A673 (cell line): ENCODE data around the gene POLR3K. TPM values are rescaled to one million over a fixed set of nuclear protein-coding genes. Genes with fewer than 3 reads are reported as not detected.

ENCODE experiments used
- BruUV-seq: library from RNA; stranded (reverse); fragments of 400-500 nt; replicated peaks from 2 replicates; lab custom pipeline; 2021; lab: Mats Ljungman, UMichigan
- CTCF ChIA-PET: fragments of 300-600 bp; sonication (Branson Sonifier 250); formaldehyde crosslinking; loops from one replicate; lab custom pipeline; 2022; ENCODE audit warnings: antibody characterized with exemption; lab: Charles Lee
- POLR2A ChIA-PET: fragments of 300-600 bp; sonication (Branson Sonifier 250); formaldehyde crosslinking; loops from one replicate; lab custom pipeline; 2022; ENCODE audit warnings: antibody characterized with exemption; ENCODE audit not compliant: low non-redundant PET; lab: Charles Lee
- DNase-seq: peaks from one replicate; pipeline ENCODE4 v3.0.0-alpha.2; 2015; ENCODE audit warnings: low spot score
- H3K27ac ChIP-seq: fragments of 200-600 bp; sonication (generic); 2 replicates; pipeline ENCODE4 v1.5.1; 2016; ENCODE audit warnings: mixed run types, low read depth, mild to moderate bottlenecking, mixed read lengths, antibody characterized with exemption, low read length; ENCODE audit not compliant: poor library complexity, severe bottlenecking
- H3K27me3 ChIP-seq: fragments of 200-600 bp; sonication (generic); replicated peaks from 2 replicates; pipeline ENCODE4 v1.6.1; 2017; ENCODE audit warnings: mixed run types, low read depth, mild to moderate bottlenecking, mixed read lengths, antibody characterized with exemption, low read length; ENCODE audit not compliant: insufficient read depth, poor library complexity
- H3K36me3 ChIP-seq: fragments of 200-600 bp; sonication (generic); 2 replicates; pipeline ENCODE4 v1.6.1; 2016; ENCODE audit warnings: mixed run types, mild to moderate bottlenecking, mixed read lengths, antibody characterized with exemption, low read length; ENCODE audit not compliant: insufficient read depth, poor library complexity, severe bottlenecking
- H3K4me1 ChIP-seq: fragments of 200-600 bp; sonication (generic); 2 replicates; pipeline ENCODE4 v1.6.1; 2017; ENCODE audit warnings: mixed run types, mild to moderate bottlenecking, mixed read lengths, antibody characterized with exemption, low read length; ENCODE audit not compliant: insufficient read depth, poor library complexity, severe bottlenecking
- H3K4me3 ChIP-seq: fragments of 200-600 bp; sonication (generic); 2 replicates; pipeline ENCODE4 v1.5.1; 2016; ENCODE audit warnings: low read depth, mixed run types, mild to moderate bottlenecking, mixed read lengths, low read length; ENCODE audit not compliant: poor library complexity, severe bottlenecking
- H3K9me3 ChIP-seq: fragments of 200-600 bp; sonication (generic); 2 replicates; pipeline ENCODE4 v1.6.1; 2016; ENCODE audit warnings: mixed run types, low read depth, mild to moderate bottlenecking, mixed read lengths, antibody characterized with exemption, low read length; ENCODE audit not compliant: poor library complexity, severe bottlenecking
- EZH2 ChIP-seq: fragments of 200-600 bp; sonication (generic); IDR thresholded peaks from 2 replicates; pipeline ENCODE4 v1.6.1; 2017; ENCODE audit warnings: borderline replicate concordance, low read depth, mild to moderate bottlenecking, mixed read lengths, antibody characterized with exemption, low read length; ENCODE audit not compliant: poor library complexity, severe bottlenecking
- intact Hi-C: fragments of 100-400 bp; cut with micrococcal nuclease; formaldehyde crosslinking; loops from one replicate; pipeline ENCODE4 v1.10.0; 2022; ENCODE audit not compliant: unreplicated experiment
- total RNA-seq: library from RNA; stranded (reverse); gene quantifications from 2 replicates; pipeline ENCODE4 v1.2.3, GENCODE V29; 2021
- TF ChIP-seq, protein P1 (sequence below): fragments of 300-800, 200-600 bp; sonication (generic); conservative IDR thresholded peaks from 2 replicates; pipeline ENCODE4 v1.5.1; 2017; ENCODE audit warnings: low read depth, mild to moderate bottlenecking, antibody characterized with exemption, low read length, moderate library complexity, mixed read lengths

The POLR3K gene
- total RNA-seq, 1 experiment from 2014 or later: 48.5 TPM

DNA sequence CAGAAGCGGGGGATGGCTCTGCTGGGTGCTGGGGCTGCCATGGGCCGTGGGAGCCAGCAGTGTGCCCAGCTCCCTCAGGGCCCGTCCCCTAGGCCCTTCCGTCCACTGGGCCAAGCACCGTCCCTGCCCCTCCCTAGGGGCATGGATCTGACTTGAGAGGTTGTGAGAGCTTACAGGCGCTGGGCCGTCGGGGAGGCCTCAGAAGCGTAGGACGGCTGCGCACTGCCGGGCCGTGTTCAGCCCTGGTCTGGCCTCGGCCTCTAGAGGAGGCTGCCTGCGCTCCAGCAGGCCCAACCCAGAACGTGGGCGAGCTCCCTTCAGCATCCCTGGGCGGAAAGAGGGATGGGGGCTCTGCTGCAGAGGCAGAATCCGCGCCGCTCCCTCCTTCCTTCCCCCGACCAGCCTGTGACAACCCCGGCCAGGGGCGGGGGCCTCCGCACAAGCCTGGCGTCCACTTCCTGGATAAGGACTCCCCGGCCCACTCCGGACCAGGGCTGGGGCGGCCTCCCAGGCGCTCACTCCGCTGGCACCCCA is 23.9 kb upstream of the POLR3K start:
- no peaks in the 10 kb centered on the region for H3K27me3 ChIP-seq
- ChIA-PET CTCF (interaction anchor here (0.6 to 1.4 kb wide), 4 partner anchors 12 to 30 kb away, joined by 3 to 4 read pairs (median 4); no protein-coding TSS in a partner anchor), POLR2A (no interaction called here)
- peaks cover 4% of the 10 kb centered on the region for H3K36me3 ChIP-seq
- DNase-seq: peak; percentile 47
- intact Hi-C loops: no loop called here
- peaks cover 35% of the 10 kb centered on the region for H3K4me1 ChIP-seq
- BruUV-seq: no TSS peak
- H3K27ac ChIP-seq: peak overlapping the region; percentile 82
- TF ChIP-seq, protein P1, sequence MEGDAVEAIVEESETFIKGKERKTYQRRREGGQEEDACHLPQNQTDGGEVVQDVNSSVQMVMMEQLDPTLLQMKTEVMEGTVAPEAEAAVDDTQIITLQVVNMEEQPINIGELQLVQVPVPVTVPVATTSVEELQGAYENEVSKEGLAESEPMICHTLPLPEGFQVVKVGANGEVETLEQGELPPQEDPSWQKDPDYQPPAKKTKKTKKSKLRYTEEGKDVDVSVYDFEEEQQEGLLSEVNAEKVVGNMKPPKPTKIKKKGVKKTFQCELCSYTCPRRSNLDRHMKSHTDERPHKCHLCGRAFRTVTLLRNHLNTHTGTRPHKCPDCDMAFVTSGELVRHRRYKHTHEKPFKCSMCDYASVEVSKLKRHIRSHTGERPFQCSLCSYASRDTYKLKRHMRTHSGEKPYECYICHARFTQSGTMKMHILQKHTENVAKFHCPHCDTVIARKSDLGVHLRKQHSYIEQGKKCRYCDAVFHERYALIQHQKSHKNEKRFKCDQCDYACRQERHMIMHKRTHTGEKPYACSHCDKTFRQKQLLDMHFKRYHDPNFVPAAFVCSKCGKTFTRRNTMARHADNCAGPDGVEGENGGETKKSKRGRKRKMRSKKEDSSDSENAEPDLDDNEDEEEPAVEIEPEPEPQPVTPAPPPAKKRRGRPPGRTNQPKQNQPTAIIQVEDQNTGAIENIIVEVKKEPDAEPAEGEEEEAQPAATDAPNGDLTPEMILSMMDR: no peak
- TF ChIP-seq EZH2: no peak
- H3K4me3 ChIP-seq: peak overlapping the region; percentile 76
- H3K9me3 ChIP-seq: no peaks in the 10 kb centered on the region

DNA sequence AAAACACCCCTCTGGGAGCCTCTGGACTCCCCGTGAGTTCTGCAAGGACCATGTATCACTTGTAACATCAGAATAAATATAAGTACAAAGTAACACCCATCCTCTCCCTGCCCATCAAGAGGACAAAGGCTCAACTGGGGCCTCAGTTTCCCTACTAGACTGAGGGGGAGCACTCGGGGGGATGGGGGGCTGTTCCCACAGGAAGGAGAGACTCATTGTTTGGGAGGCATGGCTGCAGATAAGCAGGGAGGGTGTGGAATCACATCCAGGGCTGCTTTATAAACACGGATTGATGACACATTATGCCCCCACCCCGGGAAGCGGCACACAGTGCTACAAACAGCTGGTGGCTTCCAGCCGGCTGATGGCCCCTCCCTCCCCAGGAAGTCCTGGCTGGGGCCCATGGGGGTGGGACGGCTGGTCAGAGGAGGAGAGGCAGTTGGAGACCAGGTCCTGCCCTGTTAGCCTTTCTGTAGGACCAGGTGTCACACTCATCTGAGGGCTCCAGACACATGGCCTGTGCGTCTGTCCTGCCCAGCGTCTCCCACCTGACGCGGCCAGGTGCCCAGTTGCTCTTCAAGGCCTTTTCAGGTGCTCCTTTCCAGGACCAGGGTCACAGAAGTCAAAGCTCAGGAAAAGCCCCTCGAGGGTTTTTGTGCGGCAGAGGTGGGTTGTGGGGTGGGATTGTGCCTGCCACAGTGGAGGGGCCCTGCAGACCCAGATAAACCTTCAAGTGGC is 23.3 kb upstream of the POLR3K start:
- intact Hi-C loops: no loop called here
- H3K9me3 ChIP-seq: no peaks in the 10 kb centered on the region
- POLR2A ChIA-PET: no interaction called here
- H3K27ac ChIP-seq: peak overlapping the region; percentile 82
- no TSS peak for BruUV-seq
- no peak for TF ChIP-seq EZH2
- TF ChIP-seq, protein P1: no peak
- peaks cover 35% of the 10 kb centered on the region for H3K4me1 ChIP-seq
- CTCF ChIA-PET: interaction anchor here (0.7 to 1.4 kb wide), 3 partner anchors 11 to 30 kb away, joined by 4 read pairs; no protein-coding TSS in a partner anchor
- H3K36me3 ChIP-seq: peaks cover 4% of the 10 kb centered on the region
- H3K4me3 ChIP-seq: peak overlapping the region; percentile 76
- peak; percentile 46 for DNase-seq
- H3K27me3 ChIP-seq: no peaks in the 10 kb centered on the region

DNA sequence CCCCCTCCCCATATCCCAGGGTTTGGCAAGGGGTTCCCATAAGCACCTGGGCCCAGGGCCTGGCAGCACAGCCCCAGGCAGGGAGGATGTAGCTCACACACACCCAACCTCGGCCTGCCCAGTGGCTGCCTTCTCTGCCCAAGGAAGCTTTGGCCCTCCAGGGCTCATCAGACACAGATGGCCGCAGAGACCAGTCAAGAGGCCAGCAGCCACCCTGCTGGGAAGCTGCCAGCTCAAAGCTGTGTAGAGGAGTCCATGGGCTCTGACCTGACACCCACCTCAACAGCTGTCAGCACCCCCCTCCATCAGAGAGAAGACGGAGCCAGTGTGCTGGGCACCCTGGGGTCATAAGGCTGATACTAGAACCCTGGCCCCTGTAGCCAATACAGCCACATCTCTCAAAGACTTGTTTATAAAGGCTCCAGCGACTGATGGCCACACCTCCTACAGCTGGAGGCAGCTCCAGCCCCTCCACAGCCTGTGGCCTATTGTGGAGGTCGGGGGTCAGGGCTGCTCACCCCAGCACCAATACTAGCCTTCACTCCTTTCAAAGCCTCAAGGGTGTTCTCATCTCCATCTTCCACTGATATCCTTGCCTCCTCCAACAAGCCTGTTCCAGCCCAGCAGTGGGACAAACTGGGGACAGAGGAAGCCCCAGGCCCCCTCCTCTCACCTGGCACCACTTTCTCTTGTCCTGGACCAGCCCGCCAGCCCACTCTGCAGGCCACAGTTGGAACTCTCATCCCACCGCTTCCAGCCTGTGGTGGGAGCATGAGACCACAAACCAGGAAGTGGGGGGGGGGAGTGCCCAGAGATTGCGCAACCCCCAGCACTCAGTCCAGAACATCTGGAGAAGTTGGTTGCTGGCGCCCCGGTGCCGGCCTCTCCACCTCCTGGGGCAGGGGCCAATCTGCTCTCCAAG is 22.4 kb upstream of the POLR3K start:
- peaks cover 4% of the 10 kb centered on the region for H3K36me3 ChIP-seq
- POLR2A ChIA-PET: no interaction called here
- no peak overlapping the region for H3K27ac ChIP-seq
- CTCF ChIA-PET: interaction anchor here (0.5 to 1.2 kb wide), 2 partner anchors 21 to 277 kb away, joined by 3 to 7 read pairs; partner anchors contain the start of gene AXIN1
- no TSS peak for BruUV-seq
- peak; percentile 75 for DNase-seq
- no peak overlapping the region for H3K4me3 ChIP-seq
- TF ChIP-seq, protein P1: peak; percentile 42; the same call in 1 of the 2 replicates
- TF ChIP-seq EZH2: no peak
- intact Hi-C loops: no loop called here
- peaks cover 38% of the 10 kb centered on the region for H3K4me1 ChIP-seq
- H3K27me3 ChIP-seq: no peaks in the 10 kb centered on the region
- H3K9me3 ChIP-seq: no peaks in the 10 kb centered on the region
